Measurements from ENCODE around the gene MNAT1. TPM values are rescaled to one million over a fixed set of nuclear protein-coding genes. Genes with fewer than 3 reads are reported as not detected.

MNAT1 gene
- total RNA-seq (2022; extraction: Qiagen RNA extraction; ENCODE audit: low read depth): 38.4 to 51.9 TPM (median 41.4 TPM) in 5 replicates

DNA sequence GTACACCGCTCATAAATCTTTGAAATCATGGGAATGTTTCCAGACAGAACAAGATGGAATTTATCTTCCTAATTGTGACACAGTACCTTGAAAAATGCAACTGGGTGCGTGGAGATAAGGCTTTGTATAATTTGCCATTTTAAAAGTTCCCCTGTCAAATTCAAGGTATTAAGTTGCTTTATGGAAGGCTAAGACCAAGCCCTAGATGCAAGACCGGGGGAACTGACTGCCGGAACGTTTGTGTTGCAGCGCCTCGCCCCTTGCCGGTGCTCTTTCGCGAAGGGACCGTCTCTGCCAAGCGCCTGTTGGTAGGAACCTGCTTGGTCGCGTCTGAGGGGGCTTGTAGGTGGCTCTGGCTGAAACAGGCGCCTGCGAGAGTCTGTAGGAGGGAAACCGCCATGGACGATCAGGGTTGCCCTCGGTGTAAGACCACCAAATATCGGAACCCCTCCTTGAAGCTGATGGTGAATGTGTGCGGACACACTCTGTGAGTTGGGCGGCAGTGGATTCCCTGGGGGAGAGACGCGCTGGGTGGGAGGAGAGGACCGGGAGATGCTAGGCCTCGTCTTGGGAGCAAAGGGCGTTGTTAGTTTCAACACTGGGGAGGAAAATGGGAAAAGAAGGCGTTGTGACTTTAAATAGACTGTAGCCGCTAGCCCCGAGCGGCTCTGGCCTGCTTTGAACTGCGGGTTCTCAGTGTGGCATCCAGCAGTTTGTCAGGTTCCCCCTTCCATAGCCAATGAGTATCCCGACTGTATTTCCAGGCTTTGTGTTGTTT lies at the start of gene MNAT1:
MNAT1 (plus strand) TSS at position 297 of the 778 bp plus-strand sequence; CDS start at position 399, 102 bp downstream.

DNA sequence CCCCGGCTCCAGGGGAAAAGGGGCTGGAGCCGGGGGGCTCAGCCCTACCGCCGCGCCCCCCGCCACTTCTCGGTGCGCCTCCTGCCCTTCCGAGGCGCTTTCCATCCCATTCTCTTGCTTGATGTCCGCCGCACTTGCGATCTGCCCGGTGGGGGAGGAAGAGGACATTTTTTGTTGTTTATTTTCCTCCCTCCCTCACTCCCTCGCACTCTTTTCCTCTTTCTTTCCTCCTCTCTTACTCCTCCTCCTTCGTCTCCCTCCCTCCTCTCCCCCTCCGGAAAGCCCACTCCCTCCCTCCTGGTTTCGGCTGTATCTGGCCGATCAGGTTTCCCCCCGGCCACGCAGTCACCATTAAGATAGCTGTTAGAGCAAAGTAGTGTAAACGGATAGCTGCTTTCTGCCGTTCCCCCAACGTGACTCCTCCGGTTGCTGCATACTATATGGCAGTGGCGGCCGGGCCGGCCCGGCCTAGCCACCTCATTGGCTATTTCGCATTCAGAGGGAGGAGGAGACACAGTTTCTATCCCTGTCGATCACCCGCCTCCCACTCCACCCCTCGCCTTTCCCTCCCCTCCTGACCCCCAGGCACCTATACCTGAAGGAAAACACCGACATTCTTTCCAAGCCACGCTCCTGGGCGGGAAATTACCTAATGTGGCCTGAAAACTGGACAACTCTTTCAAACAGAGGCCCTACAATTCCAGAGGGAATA lies 10.5 kb upstream of the MNAT1 start, which contains the start of gene SIX4:
SIX4 (minus strand) TSS at position 445 of the 712 bp plus-strand sequence; CDS start at position 168, 277 bp downstream.

GRCh38 chr14:60980811-60981632 lies 246.5 kb downstream of the MNAT1 start, which contains the start of the genes SLC38A6 and TRMT5:
Gene SLC38A6, plus strand, starts transcription at chr14:60981245. Its CDS starts 33 bp downstream, at chr14:60981278.
Gene TRMT5, minus strand, starts transcription at chr14:60981079. Its CDS starts 106 bp downstream, at chr14:60980973.

Other genes with a start within 250 kb of the MNAT1 start
- gene C14orf39, start 248.7 kb upstream of the MNAT1 start, total RNA-seq (2022; extraction: Qiagen RNA extraction; ENCODE audit: low read depth): not detected in 5 replicates
- not detected in 5 replicates for gene SIX6, start 225.6 kb upstream of the MNAT1 start, total RNA-seq (2022; extraction: Qiagen RNA extraction; ENCODE audit: low read depth)
- 4.3 to 10.1 TPM (median 9.5 TPM) in 5 replicates for gene SIX1, start 85.3 kb upstream of the MNAT1 start, total RNA-seq (2022; extraction: Qiagen RNA extraction; ENCODE audit: low read depth)
- gene SIX4, start 10.4 kb upstream of the MNAT1 start, total RNA-seq (2022; extraction: Qiagen RNA extraction; ENCODE audit: low read depth): 2.1 to 4.2 TPM (median 3.6 TPM) in 5 replicates
- 12.3 to 16.5 TPM (median 15.7 TPM) in 5 replicates for gene TRMT5, start 246.3 kb downstream of the MNAT1 start, total RNA-seq (2022; extraction: Qiagen RNA extraction; ENCODE audit: low read depth)
- gene SLC38A6, start 246.5 kb downstream of the MNAT1 start, total RNA-seq (2022; extraction: Qiagen RNA extraction; ENCODE audit: low read depth): 10.5 to 22.3 TPM (median 20.0 TPM) in 5 replicates